BJ (cell line): ENCODE data around the gene NINJ2. TPM values are rescaled to one million over a fixed set of nuclear protein-coding genes. Genes with fewer than 3 reads are reported as not detected.

Experiments used
- CTCF ChIA-PET: fragments of 350-600 bp; formaldehyde crosslinking; extraction: SDS; loops from one replicate; lab custom pipeline; 2021; ENCODE audit warnings: antibody characterized with exemption, inconsistent platforms; lab: Yijun Ruan, JAX
- POLR2A ChIA-PET: fragments of 300-600 bp; sonication (Branson Sonifier 250); formaldehyde crosslinking; extraction: SDS; loops from one replicate; lab custom pipeline; 2021; ENCODE audit warnings: antibody characterized with exemption; lab: Charles Lee
- DNase-seq: peaks from one replicate; pipeline ENCODE4 v3.0.0-alpha.2; 2011; ENCODE audit warnings: low read depth
- H3K27me3 ChIP-seq: 2 replicates; pipeline ENCODE4 v1.6.0; 2011; ENCODE audit warnings: low read length; ENCODE audit not compliant: control insufficient read depth, insufficient read depth
- H3K36me3 ChIP-seq: 2 replicates; pipeline ENCODE4 v1.5.1; 2011; ENCODE audit warnings: low read length; ENCODE audit not compliant: control insufficient read depth, insufficient read depth
- H3K4me3 ChIP-seq: 2 replicates; pipeline ENCODE4 v1.5.1; 2011; ENCODE audit warnings: low read depth, mild to moderate bottlenecking, control low read depth, low read length
- CTCF ChIP-seq: IDR thresholded peaks from 2 replicates; pipeline ENCODE4 v1.5.1; 2011; ENCODE audit warnings: low read depth, mild to moderate bottlenecking, control low read depth, inconsistent platforms, low read length, moderate library complexity; ENCODE audit not compliant: insufficient read depth
- polyA plus RNA-seq: library from polyadenylated mRNA; depleted of rRNA; stranded (reverse); fragments of >200 nt; gene quantifications from 2 replicates; pipeline ENCODE4 v1.2.3, GENCODE V29; 2011

Gene NINJ2
- polyA plus RNA-seq, 1 experiment, result 0.32 TPM

GRCh38 chr12:569803-570434 lies 93.3 kb downstream of the NINJ2 start:
- TF ChIP-seq CTCF, result peak; percentile 94
- DNase-seq, result no peak
- Histone ChIP-seq H3K36me3 (no peaks in the 10 kb centered on the region), H3K4me3 (peak overlapping the region; percentile 59), H3K27me3 (no peaks in the 10 kb centered on the region; the same call in 1 of the 2 replicates)
- CTCF ChIA-PET, result interaction anchor here (0.6 to 9.7 kb wide), 30 partner anchors 10 to 1035 kb away, joined by 3 to 85 read pairs (median 4); partner anchors contain the start of genes RAD52 and WNK1
- POLR2A ChIA-PET, result interaction anchor here (1.2 kb wide), 1 partner anchor 181 kb away, joined by 3 read pairs; no protein-coding TSS in a partner anchor

GRCh38 chr12:569091-569676 lies 94.1 kb downstream of the NINJ2 start:
- ChIA-PET POLR2A (no interaction called here), CTCF (interaction anchor here (0.6 to 9.7 kb wide), 12 partner anchors 9 to 1036 kb away, joined by 3 to 85 read pairs (median 4); partner anchors contain the start of gene WNK1)
- DNase-seq, result no peak
- no peak for TF ChIP-seq CTCF
- Histone ChIP-seq H3K27me3 (peaks cover 2% of the 10 kb centered on the region), H3K36me3 (no peaks in the 10 kb centered on the region), H3K4me3 (no peak overlapping the region)

GRCh38 chr12:568486-568885 lies 94.8 kb downstream of the NINJ2 start:
- ChIA-PET POLR2A (no interaction called here), CTCF (interaction anchor here (1.0 to 9.7 kb wide), 4 partner anchors 21 to 1037 kb away, joined by 3 to 85 read pairs (median 28); partner anchors contain the start of gene WNK1)
- Histone ChIP-seq H3K27me3 (peaks cover 2% of the 10 kb centered on the region), H3K36me3 (no peaks in the 10 kb centered on the region), H3K4me3 (no peak overlapping the region)
- no peak for TF ChIP-seq CTCF
- no peak for DNase-seq

GRCh38 chr12:565589-566105 lies 97.6 kb downstream of the NINJ2 start:
- CTCF ChIA-PET, result interaction anchor here (0.6 to 9.7 kb wide), 6 partner anchors 18 to 516 kb away, joined by 3 to 85 read pairs (median 3); partner anchors contain the start of genes RAD52 and WNK1
- Histone ChIP-seq H3K4me3 (no peak overlapping the region), H3K27me3 (peaks cover 4% of the 10 kb centered on the region), H3K36me3 (no peaks in the 10 kb centered on the region)
- no peak for TF ChIP-seq CTCF
- POLR2A ChIA-PET, result no interaction called here
- no peak for DNase-seq

- POLR2A ChIA-PET, result no interaction called here
- no peak for TF ChIP-seq CTCF
- CTCF ChIA-PET, result interaction anchor here (1.1 to 9.7 kb wide), 3 partner anchors 18 to 384 kb away, joined by 3 to 85 read pairs (median 6); partner anchors contain the start of genes RAD52 and WNK1
- H3K4me3 ChIP-seq, result no peak overlapping the region
- H3K27me3 ChIP-seq, result peaks cover 5% of the 10 kb centered on the region
- no peak for DNase-seq
- no peaks in the 10 kb centered on the region for H3K36me3 ChIP-seq
These were observed 98.1 kb downstream of the NINJ2 start for GRCh38 chr12:565161-565560.
